ENCODE data around the gene MT1X. TPM values are rescaled to one million over a fixed set of nuclear protein-coding genes. Genes with fewer than 3 reads are reported as not detected.
A peak's percentile ranks its signal among the peaks of the same experiment; 100 is the strongest.

The MT1X gene
- total and polyA plus RNA-seq, 2 experiments from 2014 or later, result 39.8 to 127 TPM

DNA sequence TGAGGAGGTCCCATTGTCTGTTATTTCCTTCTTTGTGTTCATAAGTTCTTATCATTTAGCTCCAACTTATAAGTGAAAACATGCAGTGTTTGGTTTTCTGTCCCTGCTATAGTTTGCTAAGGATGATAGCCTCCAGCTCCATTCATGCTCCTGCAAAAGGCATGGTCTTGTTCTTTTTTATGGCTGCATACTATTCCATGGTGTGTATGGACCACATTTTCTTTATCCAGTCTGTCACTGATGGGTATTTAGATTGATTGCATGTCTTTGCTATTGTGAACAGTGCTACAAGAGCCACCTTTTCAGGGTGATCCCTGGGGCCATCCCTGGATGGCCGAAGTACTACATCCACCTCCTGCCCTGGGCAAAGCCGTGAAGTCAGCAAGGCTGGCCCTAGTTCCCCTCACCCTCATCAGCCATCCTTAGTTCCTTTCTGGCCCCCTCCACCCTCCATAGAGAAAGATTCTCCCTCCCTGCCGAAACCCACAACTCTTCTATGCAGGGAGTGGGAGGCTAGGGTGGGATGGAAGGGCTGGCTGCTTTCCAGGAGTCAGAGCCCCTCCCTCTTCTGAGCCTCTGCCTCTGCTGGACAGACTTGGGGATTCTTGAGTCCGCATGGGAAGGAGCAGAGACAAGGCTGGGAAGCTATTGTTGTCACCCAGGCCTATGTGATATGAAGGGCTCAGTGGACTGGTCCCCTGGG is 8.3 kb downstream of the MT1X start:
- Histone ChIP-seq H3K79me2 (no peaks in the 10 kb centered on the region), H3K4me2 (no peak overlapping the region), H3K27me3 (no peaks in the 10 kb centered on the region), H3K4me1 (ENCODE audit: insufficient read depth) (no peaks in the 10 kb centered on the region), H2AFZ (no peak overlapping the region), H3K4me3 (no peak overlapping the region), H3K9me2 (replicated peaks; ENCODE audit: insufficient read depth) (no peaks in the 10 kb centered on the region), H3K36me3 (replicated peaks; ENCODE audit: insufficient read depth, low read depth) (no peaks in the 10 kb centered on the region), H3K27ac (no peak overlapping the region), H4K20me1 (ENCODE audit: insufficient read depth, poor library complexity, severe bottlenecking) (no peaks in the 10 kb centered on the region), H3K9me3 (ENCODE audit: low read depth) (no peaks in the 10 kb centered on the region)
- no peak for DNase-seq (ENCODE audit: low spot score)
- WGBS (ENCODE audit: low lambda C conversion rate, missing lambda C conversion rate), result 92% methylated on average over 4 of the region's 4 CpGs
- TF ChIP-seq EZH2phosphoT487 (IDR thresholded peaks at IDR 0.05; ENCODE audit: low read depth, severe bottlenecking, unreplicated experiment) (no peak), EZH2 (IDR thresholded peaks at IDR 0.05; ENCODE audit: borderline replicate concordance) (no peak)
- TF ChIP-seq, protein P1, sequence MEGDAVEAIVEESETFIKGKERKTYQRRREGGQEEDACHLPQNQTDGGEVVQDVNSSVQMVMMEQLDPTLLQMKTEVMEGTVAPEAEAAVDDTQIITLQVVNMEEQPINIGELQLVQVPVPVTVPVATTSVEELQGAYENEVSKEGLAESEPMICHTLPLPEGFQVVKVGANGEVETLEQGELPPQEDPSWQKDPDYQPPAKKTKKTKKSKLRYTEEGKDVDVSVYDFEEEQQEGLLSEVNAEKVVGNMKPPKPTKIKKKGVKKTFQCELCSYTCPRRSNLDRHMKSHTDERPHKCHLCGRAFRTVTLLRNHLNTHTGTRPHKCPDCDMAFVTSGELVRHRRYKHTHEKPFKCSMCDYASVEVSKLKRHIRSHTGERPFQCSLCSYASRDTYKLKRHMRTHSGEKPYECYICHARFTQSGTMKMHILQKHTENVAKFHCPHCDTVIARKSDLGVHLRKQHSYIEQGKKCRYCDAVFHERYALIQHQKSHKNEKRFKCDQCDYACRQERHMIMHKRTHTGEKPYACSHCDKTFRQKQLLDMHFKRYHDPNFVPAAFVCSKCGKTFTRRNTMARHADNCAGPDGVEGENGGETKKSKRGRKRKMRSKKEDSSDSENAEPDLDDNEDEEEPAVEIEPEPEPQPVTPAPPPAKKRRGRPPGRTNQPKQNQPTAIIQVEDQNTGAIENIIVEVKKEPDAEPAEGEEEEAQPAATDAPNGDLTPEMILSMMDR (IDR thresholded peaks at IDR 0.05; ENCODE audit: poor library complexity), result no peak

DNA sequence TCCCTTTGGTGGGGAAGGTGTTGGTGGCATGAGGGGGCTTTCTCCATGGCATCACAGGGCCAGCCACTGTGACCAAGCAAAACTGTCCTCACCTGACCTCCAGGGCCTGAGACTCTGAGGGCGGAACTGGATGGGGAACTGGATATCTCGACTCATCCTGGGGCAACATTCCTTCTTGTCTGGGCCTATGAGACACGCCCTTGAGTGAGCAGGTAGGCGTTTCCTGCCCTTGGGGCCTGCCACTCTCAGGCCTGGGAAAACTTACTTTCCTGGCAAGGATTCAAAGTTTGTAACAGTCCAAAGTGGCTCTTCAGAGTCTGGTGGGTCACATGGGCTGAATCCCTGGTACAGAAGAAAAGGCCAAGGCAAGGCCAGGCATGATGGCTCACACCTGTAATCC is 9.6 kb downstream of the MT1X start:
- Histone ChIP-seq H4K20me1 (ENCODE audit: insufficient read depth, poor library complexity, severe bottlenecking) (no peaks in the 10 kb centered on the region), H3K27ac (no peak overlapping the region), H2AFZ (no peak overlapping the region), H3K79me2 (no peaks in the 10 kb centered on the region), H3K4me2 (no peak overlapping the region), H3K4me3 (no peak overlapping the region), H3K9me2 (replicated peaks; ENCODE audit: insufficient read depth) (no peaks in the 10 kb centered on the region), H3K27me3 (no peaks in the 10 kb centered on the region), H3K9me3 (ENCODE audit: low read depth) (no peaks in the 10 kb centered on the region), H3K36me3 (replicated peaks; ENCODE audit: insufficient read depth, low read depth) (no peaks in the 10 kb centered on the region), H3K4me1 (ENCODE audit: insufficient read depth) (no peaks in the 10 kb centered on the region)
- TF ChIP-seq EZH2phosphoT487 (IDR thresholded peaks at IDR 0.05; ENCODE audit: low read depth, severe bottlenecking, unreplicated experiment) (no peak), EZH2 (IDR thresholded peaks at IDR 0.05; ENCODE audit: borderline replicate concordance) (no peak)
- TF ChIP-seq, protein P1 (IDR thresholded peaks at IDR 0.05; ENCODE audit: poor library complexity), result no peak
- peak; percentile 61 for DNase-seq (ENCODE audit: low spot score)
- 52% methylated on average over 4 of the region's 4 CpGs for WGBS (ENCODE audit: low lambda C conversion rate, missing lambda C conversion rate)

DNA sequence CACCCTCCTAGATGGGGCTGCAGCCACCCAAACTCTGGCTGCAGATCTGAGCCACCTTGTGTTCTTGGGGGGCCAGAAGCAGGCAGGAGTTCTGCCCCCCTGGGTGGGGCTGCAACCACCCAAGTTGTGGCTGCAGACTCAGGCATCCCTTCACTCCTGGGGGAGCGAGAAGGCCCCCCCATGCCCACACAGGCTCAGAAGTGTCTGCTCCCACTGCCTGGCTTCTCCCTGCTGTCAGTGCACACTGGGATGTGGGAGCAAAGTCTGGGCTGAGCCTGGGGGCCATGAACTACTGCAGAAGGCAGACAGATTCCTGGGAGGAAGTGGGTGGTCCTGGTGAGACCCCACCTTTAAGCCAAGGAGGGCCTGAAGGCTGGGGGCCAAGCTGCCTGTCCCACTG is 13.0 kb downstream of the MT1X start:
- Histone ChIP-seq H3K9me2 (replicated peaks; ENCODE audit: insufficient read depth) (no peaks in the 10 kb centered on the region), H2AFZ (no peak overlapping the region), H3K4me2 (no peak overlapping the region), H3K36me3 (replicated peaks; ENCODE audit: insufficient read depth, low read depth) (no peaks in the 10 kb centered on the region), H3K4me1 (ENCODE audit: insufficient read depth) (no peaks in the 10 kb centered on the region), H3K4me3 (no peak overlapping the region), H3K27ac (no peak overlapping the region), H4K20me1 (ENCODE audit: insufficient read depth, poor library complexity, severe bottlenecking) (no peaks in the 10 kb centered on the region), H3K27me3 (no peaks in the 10 kb centered on the region), H3K79me2 (no peaks in the 10 kb centered on the region), H3K9me3 (ENCODE audit: low read depth) (no peaks in the 10 kb centered on the region)
- no peak for DNase-seq (ENCODE audit: low spot score)
- TF ChIP-seq EZH2 (IDR thresholded peaks at IDR 0.05; ENCODE audit: borderline replicate concordance) (no peak), EZH2phosphoT487 (IDR thresholded peaks at IDR 0.05; ENCODE audit: low read depth, severe bottlenecking, unreplicated experiment) (no peak)
- TF ChIP-seq, protein P1 (IDR thresholded peaks at IDR 0.05; ENCODE audit: poor library complexity), result no peak
- WGBS (ENCODE audit: low lambda C conversion rate, missing lambda C conversion rate), result 71% methylated on average over 1 of the region's 1 CpG

All from hepatocyte (in vitro differentiated cells).